Measurements from ENCODE around the gene ERCC2. TPM values are rescaled to one million over a fixed set of nuclear protein-coding genes. Genes with fewer than 3 reads are reported as not detected.

The ERCC2 gene
- total and polyA plus RNA-seq, 2 of the 8 experiments (the other 6 are each of a cell fraction or from before 2014, with no cell fraction given), result 107 to 117 TPM

DNA sequence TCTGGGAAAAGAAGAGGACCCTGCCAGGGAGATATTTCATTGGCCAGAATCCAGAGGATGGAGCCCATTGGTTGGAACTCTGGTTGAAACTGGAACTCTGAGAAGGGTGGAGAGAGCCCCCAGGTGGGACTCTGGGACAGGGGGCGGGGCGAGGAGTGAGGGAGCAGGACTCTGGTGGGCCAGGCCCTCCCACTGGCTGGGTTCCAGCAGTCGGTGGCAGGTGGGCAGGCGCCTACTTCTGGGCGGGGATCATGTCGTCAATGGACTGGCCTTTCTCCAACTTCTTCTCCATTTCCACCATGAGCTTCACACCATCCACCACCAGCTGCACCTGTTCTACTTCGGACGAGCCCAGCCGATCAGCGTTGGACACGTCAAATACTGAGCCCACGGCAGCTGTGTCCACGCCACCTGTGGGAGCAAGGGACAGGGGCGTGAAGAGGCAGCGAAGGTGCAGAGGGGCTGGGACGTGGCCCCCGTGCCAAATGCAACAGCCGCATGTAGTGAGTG, 63.8 kb downstream of the ERCC2 start:
- Histone ChIP-seq H3K79me1 (ENCODE audit: low read depth, low read length) (no peaks in the 10 kb centered on the region), H3K4me2 (ENCODE audit: insufficient read depth in 1 of 2, low read depth in 2 of 2, low read length in 2 of 2) (0 out of 4 replicates have a peak overlapping the region, but pooled peaks of 1 of the 2 experiments have one; percentile 42), H3K4me1 (replicated peaks in 1 of 4; ENCODE audit: control insufficient read depth in 3 of 4, insufficient read depth in 4 of 4, low read length in 3 of 4) (no peaks in the 10 kb centered on the region; a peak in 2 of 7 replicates), H3K27me3 (replicated peaks in 1 of 4; ENCODE audit: control insufficient read depth in 3 of 4, extremely low read depth in 1 of 4, insufficient read depth in 3 of 4, low read length in 3 of 4) (peaks cover 0 to 13% (median 10%) of the 10 kb centered on the region in 4 experiments; a peak in 3 of 7 replicates), H3K23me2 (ENCODE audit: low read depth, low read length) (no peaks in the 10 kb centered on the region), H2AFZ (ENCODE audit: low read length) (no peak overlapping the region), H4K91ac (replicated peaks; ENCODE audit: insufficient read length, low read length) (no peak overlapping the region), H2BK5ac (ENCODE audit: low read depth, low read length) (no peak overlapping the region), H3K9ac (replicated peaks in 1 of 4; ENCODE audit: extremely low read depth in 1 of 4, low read depth in 3 of 4, low read length in 3 of 4) (no peak overlapping the region), H4K20me1 (replicated peaks in 1 of 2; ENCODE audit: control insufficient read depth in 1 of 2, insufficient read depth in 2 of 2, low read length in 2 of 2) (no peaks in the 10 kb centered on the region), H2BK12ac (ENCODE audit: low read depth, low read length) (peak overlapping the region; percentile 43; the same call in 1 of the 2 replicates), H4K5ac (ENCODE audit: insufficient read length, low read depth, low read length) (no peak overlapping the region), H3K27ac (ENCODE audit: low read depth, low read length) (no peak overlapping the region), H3K23ac (ENCODE audit: insufficient read length) (no peak overlapping the region), H2BK15ac (ENCODE audit: low read length) (0 out of 2 replicates have a peak overlapping the region, but pooled peaks have one; percentile 72), H4K8ac (ENCODE audit: extremely low read depth, insufficient read depth, low read length) (peak overlapping the region; percentile 15; the same call in 1 of the 2 replicates), H3K4ac (replicated peaks; ENCODE audit: insufficient read length, low read depth, low read length) (no peak overlapping the region), H2BK120ac (replicated peaks; ENCODE audit: low read depth, low read length) (no peak overlapping the region), H2BK20ac (ENCODE audit: low read length) (no peak overlapping the region), H3K4me3 (ENCODE audit: extremely low read depth in 1 of 4, insufficient read depth in 2 of 4, low read depth in 3 of 4, low read length in 4 of 4) (no peak overlapping the region), H3K79me2 (ENCODE audit: control insufficient read depth in 1 of 2, insufficient read depth in 2 of 2, low read length in 2 of 2) (no peaks in the 10 kb centered on the region), H3K36me3 (ENCODE audit: control insufficient read depth in 2 of 4, insufficient read depth in 4 of 4, low read length in 3 of 4) (no peaks in the 10 kb centered on the region; a peak in 1 of 8 replicates), H3K56ac (replicated peaks; ENCODE audit: insufficient read length, low read depth, low read length) (no peak overlapping the region), H3K18ac (ENCODE audit: extremely low read depth, low read length) (no peak overlapping the region), H3K9me3 (ENCODE audit: insufficient read depth in 2 of 2, low read depth in 1 of 2, low read length in 1 of 2) (no peaks in the 10 kb centered on the region), H3K14ac (ENCODE audit: insufficient read length) (no peak overlapping the region), H2AK5ac (ENCODE audit: low read depth, low read length) (no peak overlapping the region)
- CTCF ChIA-PET (ENCODE audit: partially characterized antibody), result interaction anchor here (0.6 to 1.9 kb wide), 6 partner anchors 11 to 89 kb away, joined by 3 to 7 read pairs (median 3); no protein-coding TSS in a partner anchor
- POLR2A ChIA-PET (ENCODE audit: partially characterized antibody), result interaction anchor here (0.7 to 2.1 kb wide), 6 partner anchors 19 to 214 kb away, joined by 3 to 6 read pairs (median 3); partner anchors contain the start of gene PPP1R37
- FAIRE-seq, result no peak
- WGBS, 2 experiments (ENCODE audit: extremely low coverage in 1 of 2, insufficient coverage in 1 of 2, insufficient read length in 1 of 2, insufficient replicate concordance in 2 of 2, low coverage in 1 of 2, low lambda C conversion rate in 2 of 2, missing lambda C conversion rate in 1 of 2), result 82% methylated on average over 18 of the region's 18 CpGs; no CpG with 5 or more reads in 1 of the 2 experiments
- DNase-seq (ENCODE audit: low read depth in 1 of 2, low spot score in 2 of 2), result peak in 1 of 2 experiments; percentile 60
- TF ChIP-seq FOSL1 (IDR thresholded peaks at IDR 0.05; ENCODE audit: insufficient read depth, low read depth, low read length) (no peak), SIRT6 (IDR thresholded peaks at IDR 0.05; ENCODE audit: low read length) (no peak), EGR1 (IDR thresholded peaks at IDR 0.05; ENCODE audit: borderline replicate concordance, low read depth, low read length) (no peak), SP4 (IDR thresholded peaks at IDR 0.05; ENCODE audit: low read length) (no peak), POLR2AphosphoS5 (IDR thresholded peaks at IDR 0.05; ENCODE audit: low read depth, low read length) (no peak), TEAD4 (IDR thresholded peaks at IDR 0.05; ENCODE audit: low read depth, low read length) (no peak), BRCA1 (IDR thresholded peaks at IDR 0.05; ENCODE audit: low read depth, low read length) (no peak), RBBP5 (IDR thresholded peaks at IDR 0.05; ENCODE audit: borderline replicate concordance, low read depth, low read length) (no peak)
- TF ChIP-seq, protein P1, sequence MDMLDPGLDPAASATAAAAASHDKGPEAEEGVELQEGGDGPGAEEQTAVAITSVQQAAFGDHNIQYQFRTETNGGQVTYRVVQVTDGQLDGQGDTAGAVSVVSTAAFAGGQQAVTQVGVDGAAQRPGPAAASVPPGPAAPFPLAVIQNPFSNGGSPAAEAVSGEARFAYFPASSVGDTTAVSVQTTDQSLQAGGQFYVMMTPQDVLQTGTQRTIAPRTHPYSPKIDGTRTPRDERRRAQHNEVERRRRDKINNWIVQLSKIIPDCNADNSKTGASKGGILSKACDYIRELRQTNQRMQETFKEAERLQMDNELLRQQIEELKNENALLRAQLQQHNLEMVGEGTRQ (IDR thresholded peaks at IDR 0.05; ENCODE audit: low read length), result no peak
